MG63 (cell line): ENCODE data around the gene MAT2A. TPM values are rescaled to one million over a fixed set of nuclear protein-coding genes. Genes with fewer than 3 reads are reported as not detected.

ENCODE experiments used
- DNase-seq: peaks from one replicate; pipeline ENCODE4 v3.0.0-alpha.2; 2020
- H3K27me3 ChIP-seq: fragments of 250-450 bp; sonication (Bioruptor Pico); 2 replicates; pipeline ENCODE4 v1.5.1; 2020; ENCODE audit warnings: mild to moderate bottlenecking, moderate library complexity
- H3K36me3 ChIP-seq: fragments of 250-450 bp; sonication (Bioruptor Pico); 2 replicates; pipeline ENCODE4 v1.5.1; 2020; ENCODE audit warnings: mild to moderate bottlenecking, moderate library complexity
- H3K4me3 ChIP-seq: fragments of 250-450 bp; sonication (Bioruptor Pico); 2 replicates; pipeline ENCODE4 v1.5.1; 2020; ENCODE audit warnings: mild to moderate bottlenecking, moderate library complexity
- H3K9me3 ChIP-seq: fragments of 250-450 bp; sonication (Bioruptor Pico); 2 replicates; pipeline ENCODE4 v1.5.1; 2020; ENCODE audit warnings: mild to moderate bottlenecking, moderate library complexity
- total RNA-seq: library from RNA; depleted of rRNA; stranded (reverse); fragments of >200 nt; shearing (Covaris generic); gene quantifications from 2 replicates; pipeline ENCODE4 v1.2.3, GENCODE V29; 2014; ENCODE audit warnings: low replicate concordance

Gene MAT2A
- total RNA-seq, 1 experiment from 2014 or later: 116 TPM

GRCh38 chr2:85516653-85517389 is 22.1 kb upstream of the MAT2A start:
- Histone ChIP-seq H3K27me3 (no peaks in the 10 kb centered on the region), H3K4me3 (no peak overlapping the region), H3K36me3 (no peaks in the 10 kb centered on the region), H3K9me3 (no peaks in the 10 kb centered on the region)
- no peak for DNase-seq

- Histone ChIP-seq H3K36me3 (no peaks in the 10 kb centered on the region), H3K4me3 (no peak overlapping the region), H3K27me3 (no peaks in the 10 kb centered on the region), H3K9me3 (no peaks in the 10 kb centered on the region)
- no peak for DNase-seq
These were observed 16.8 kb upstream of the MAT2A start for GRCh38 chr2:85522090-85522647.

GRCh38 chr2:85523062-85523902 is 15.7 kb upstream of the MAT2A start:
- no peaks in the 10 kb centered on the region for H3K27me3 ChIP-seq
- H3K4me3 ChIP-seq: no peak overlapping the region
- no peaks in the 10 kb centered on the region for H3K36me3 ChIP-seq
- no peaks in the 10 kb centered on the region for H3K9me3 ChIP-seq
- no peak for DNase-seq

GRCh38 chr2:85523903-85524335 is 15.0 kb upstream of the MAT2A start:
- no peak for DNase-seq
- H3K4me3 ChIP-seq: no peak overlapping the region
- no peaks in the 10 kb centered on the region for H3K36me3 ChIP-seq
- H3K27me3 ChIP-seq: no peaks in the 10 kb centered on the region
- no peaks in the 10 kb centered on the region for H3K9me3 ChIP-seq

- H3K36me3 ChIP-seq: no peaks in the 10 kb centered on the region
- no peaks in the 10 kb centered on the region for H3K9me3 ChIP-seq
- DNase-seq: no peak
- no peak overlapping the region for H3K4me3 ChIP-seq
- H3K27me3 ChIP-seq: no peaks in the 10 kb centered on the region
These were observed 14.5 kb upstream of the MAT2A start for GRCh38 chr2:85524336-85524908.

- H3K9me3 ChIP-seq: no peaks in the 10 kb centered on the region
- no peaks in the 10 kb centered on the region for H3K36me3 ChIP-seq
- no peak for DNase-seq
- no peaks in the 10 kb centered on the region for H3K27me3 ChIP-seq
- no peak overlapping the region for H3K4me3 ChIP-seq
These were observed 13.9 kb upstream of the MAT2A start for GRCh38 chr2:85525029-85525428.

GRCh38 chr2:85525567-85525966 is 13.4 kb upstream of the MAT2A start:
- no peaks in the 10 kb centered on the region for H3K36me3 ChIP-seq
- no peak overlapping the region for H3K4me3 ChIP-seq

GRCh38 chr2:85527787-85528186 is 11.2 kb upstream of the MAT2A start:
- Histone ChIP-seq H3K9me3 (no peaks in the 10 kb centered on the region), H3K4me3 (no peak overlapping the region), H3K36me3 (no peaks in the 10 kb centered on the region), H3K27me3 (no peaks in the 10 kb centered on the region)
- no peak for DNase-seq

More at GRCh38 chr2:85525567-85525966, 13.4 kb upstream of the MAT2A start:
- Histone ChIP-seq H3K27me3 (no peaks in the 10 kb centered on the region), H3K9me3 (no peaks in the 10 kb centered on the region)
- DNase-seq: no peak

GRCh38 chr2:85528355-85528754 is 10.6 kb upstream of the MAT2A start:
- no peak for DNase-seq
- no peaks in the 10 kb centered on the region for H3K36me3 ChIP-seq
- no peak overlapping the region for H3K4me3 ChIP-seq
- no peaks in the 10 kb centered on the region for H3K27me3 ChIP-seq
- no peaks in the 10 kb centered on the region for H3K9me3 ChIP-seq

GRCh38 chr2:85529809-85530208 is 9.2 kb upstream of the MAT2A start:
- H3K4me3 ChIP-seq: no peak overlapping the region
- no peaks in the 10 kb centered on the region for H3K27me3 ChIP-seq
- no peak for DNase-seq
- no peaks in the 10 kb centered on the region for H3K9me3 ChIP-seq
- H3K36me3 ChIP-seq: no peaks in the 10 kb centered on the region

GRCh38 chr2:85531589-85531988 is 7.4 kb upstream of the MAT2A start:
- no peaks in the 10 kb centered on the region for H3K27me3 ChIP-seq
- no peak for DNase-seq
- H3K4me3 ChIP-seq: no peak overlapping the region
- no peaks in the 10 kb centered on the region for H3K9me3 ChIP-seq
- no peaks in the 10 kb centered on the region for H3K36me3 ChIP-seq

- H3K27me3 ChIP-seq: no peaks in the 10 kb centered on the region
- no peak for DNase-seq
- no peak overlapping the region for H3K4me3 ChIP-seq
- no peaks in the 10 kb centered on the region for H3K9me3 ChIP-seq
- H3K36me3 ChIP-seq: peaks cover under 1% of the 10 kb centered on the region; the same call in 1 of the 2 replicates
These were observed 4.9 kb upstream of the MAT2A start for GRCh38 chr2:85534099-85534498.

- DNase-seq: no peak
- Histone ChIP-seq H3K4me3 (no peak overlapping the region), H3K36me3 (peaks cover 7% of the 10 kb centered on the region), H3K27me3 (no peaks in the 10 kb centered on the region), H3K9me3 (no peaks in the 10 kb centered on the region)
These were observed 4.1 kb upstream of the MAT2A start for GRCh38 chr2:85534881-85535280.

GRCh38 chr2:85536479-85536878 is 2.5 kb upstream of the MAT2A start:
- peak overlapping the region; percentile 95; the same call in 1 of the 2 replicates for H3K4me3 ChIP-seq
- peak; percentile 77 for DNase-seq
- peaks cover 23% of the 10 kb centered on the region for H3K36me3 ChIP-seq
- H3K27me3 ChIP-seq: no peaks in the 10 kb centered on the region
- no peaks in the 10 kb centered on the region for H3K9me3 ChIP-seq

GRCh38 chr2:85537600-85538506 is 1.1 kb upstream of the MAT2A start:
- DNase-seq: peak; percentile 32
- H3K4me3 ChIP-seq: peak overlapping the region; percentile 95
- H3K36me3 ChIP-seq: peaks cover 37% of the 10 kb centered on the region
- no peaks in the 10 kb centered on the region for H3K27me3 ChIP-seq
- no peaks in the 10 kb centered on the region for H3K9me3 ChIP-seq
